GM12878 (cell line): ENCODE measurements around the gene MEGF11.

Experiments
- EZH2 ChIP-seq: IDR thresholded peaks from 2 replicates; pipeline ENCODE4 v1.6.1; 2012; ENCODE audit warnings: low read depth, mild to moderate bottlenecking, control low read depth, inconsistent platforms, low read length, borderline replicate concordance; ENCODE audit not compliant: control insufficient read depth
- POLR2AphosphoS5 ChIP-seq: IDR thresholded peaks from 2 replicates; pipeline ENCODE4 v1.6.1; 2011; ENCODE audit warnings: mild to moderate bottlenecking, low read length, inconsistent platforms
- TF ChIP-seq, protein P1 (sequence below): IDR thresholded peaks from 2 replicates; pipeline ENCODE4 v1.6.1; 2011; ENCODE audit warnings: low read depth, low read length, improper control_type of control experiment, borderline replicate concordance

DNA sequence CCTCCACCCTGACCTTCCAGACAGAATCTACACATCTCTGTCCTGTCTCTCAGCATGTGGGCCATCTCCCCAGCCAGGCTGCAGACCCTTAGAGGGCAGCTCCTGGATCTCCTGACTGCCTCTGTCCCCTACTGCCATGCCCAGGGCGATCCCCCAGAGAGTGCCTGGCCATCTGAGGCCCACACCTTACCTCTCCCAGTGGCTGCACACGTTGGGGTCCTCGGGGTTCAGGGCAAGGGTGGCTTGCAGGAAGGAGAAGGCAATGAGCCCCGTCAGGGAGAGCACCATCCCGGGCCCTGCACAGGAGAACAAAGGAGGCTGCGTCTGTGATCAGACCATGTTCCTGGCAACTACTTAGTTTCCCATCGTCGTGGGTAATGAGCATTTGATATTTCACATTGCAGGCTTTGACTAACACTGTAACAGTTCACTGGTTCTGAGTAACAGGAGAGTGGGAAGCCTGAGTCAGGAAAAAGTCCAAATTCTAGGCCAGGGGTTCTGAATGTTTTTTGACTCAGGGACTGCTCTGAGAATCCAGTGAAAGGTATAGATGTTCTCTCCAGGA lies 125.4 kb downstream of the MEGF11 start:
- TF ChIP-seq EZH2, result no peak
- TF ChIP-seq, protein P1, sequence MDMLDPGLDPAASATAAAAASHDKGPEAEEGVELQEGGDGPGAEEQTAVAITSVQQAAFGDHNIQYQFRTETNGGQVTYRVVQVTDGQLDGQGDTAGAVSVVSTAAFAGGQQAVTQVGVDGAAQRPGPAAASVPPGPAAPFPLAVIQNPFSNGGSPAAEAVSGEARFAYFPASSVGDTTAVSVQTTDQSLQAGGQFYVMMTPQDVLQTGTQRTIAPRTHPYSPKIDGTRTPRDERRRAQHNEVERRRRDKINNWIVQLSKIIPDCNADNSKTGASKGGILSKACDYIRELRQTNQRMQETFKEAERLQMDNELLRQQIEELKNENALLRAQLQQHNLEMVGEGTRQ, result no peak
- no peak for TF ChIP-seq POLR2AphosphoS5
